ENCODE measurements around the gene CELF1.

- TF ChIP-seq YY1 (IDR thresholded peaks at IDR 0.05; ENCODE audit: insufficient read depth, insufficient read length): no peak
- TF ChIP-seq SUZ12 (IDR thresholded peaks at IDR 0.05; ENCODE audit: extremely low read depth, insufficient read depth, insufficient read length): no peak
- no peak for TF ChIP-seq ZNF274 (IDR thresholded peaks at IDR 0.05; ENCODE audit: low read depth, low read length)
Observed at GRCh38 chr11:47466201-47466600, 86.7 kb downstream of the CELF1 start.

All from NT2/D1 (cell line).